ENCODE measurements around the gene ZNF746.

DNA sequence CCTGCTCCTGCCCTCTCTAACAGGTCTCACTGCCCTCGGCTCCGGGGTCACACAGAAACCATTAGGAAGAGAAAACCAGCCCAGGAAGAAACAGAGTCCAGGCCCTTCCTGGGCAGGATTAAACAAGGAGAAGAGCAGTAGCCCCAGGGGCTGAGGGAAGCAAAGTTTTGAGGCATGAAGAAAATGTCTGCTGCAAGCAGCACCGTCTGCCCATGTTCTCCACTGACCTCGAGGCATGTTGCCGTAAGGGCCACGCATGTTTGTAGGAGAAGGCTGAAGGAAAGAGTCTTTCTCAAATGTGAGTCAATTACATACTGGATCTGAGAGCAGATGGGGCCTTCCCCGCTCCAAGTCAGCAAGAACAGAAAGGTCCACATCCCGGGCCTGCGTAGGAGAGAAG, 4.2 kb downstream of the ZNF746 start:
- TF ChIP-seq, protein P1, sequence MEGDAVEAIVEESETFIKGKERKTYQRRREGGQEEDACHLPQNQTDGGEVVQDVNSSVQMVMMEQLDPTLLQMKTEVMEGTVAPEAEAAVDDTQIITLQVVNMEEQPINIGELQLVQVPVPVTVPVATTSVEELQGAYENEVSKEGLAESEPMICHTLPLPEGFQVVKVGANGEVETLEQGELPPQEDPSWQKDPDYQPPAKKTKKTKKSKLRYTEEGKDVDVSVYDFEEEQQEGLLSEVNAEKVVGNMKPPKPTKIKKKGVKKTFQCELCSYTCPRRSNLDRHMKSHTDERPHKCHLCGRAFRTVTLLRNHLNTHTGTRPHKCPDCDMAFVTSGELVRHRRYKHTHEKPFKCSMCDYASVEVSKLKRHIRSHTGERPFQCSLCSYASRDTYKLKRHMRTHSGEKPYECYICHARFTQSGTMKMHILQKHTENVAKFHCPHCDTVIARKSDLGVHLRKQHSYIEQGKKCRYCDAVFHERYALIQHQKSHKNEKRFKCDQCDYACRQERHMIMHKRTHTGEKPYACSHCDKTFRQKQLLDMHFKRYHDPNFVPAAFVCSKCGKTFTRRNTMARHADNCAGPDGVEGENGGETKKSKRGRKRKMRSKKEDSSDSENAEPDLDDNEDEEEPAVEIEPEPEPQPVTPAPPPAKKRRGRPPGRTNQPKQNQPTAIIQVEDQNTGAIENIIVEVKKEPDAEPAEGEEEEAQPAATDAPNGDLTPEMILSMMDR (IDR thresholded peaks at IDR 0.05) = no peak
- TF ChIP-seq POLR2A (IDR thresholded peaks at IDR 0.05) = no peak

All from Peyer's patch (tissue), 4 donors.